ENCODE measurements around the gene GCC2. TPM values are rescaled to one million over a fixed set of nuclear protein-coding genes. Genes with fewer than 3 reads are reported as not detected.
A peak's percentile ranks its signal among the peaks of the same experiment; 100 is the strongest.
"Not testable (repeated sequence)": the region's sequence is repeated elsewhere in the genome, so short reads cannot be mapped to it uniquely, and the experiment has no call there.

The GCC2 gene
- total RNA-seq, 4 donors from 2014 or later = 36.6 to 57.7 (median 43.0) TPM

- Histone ChIP-seq H3K9me3 (no peaks in the 10 kb centered on the region), H3K27ac (no peak overlapping the region), H3K4me3 (no peak overlapping the region), H3K4me1 (no peaks in the 10 kb centered on the region), H3K36me3 (peaks cover 0 to 60% (median 12%) of the 10 kb centered on the region in 3 donors), H3K27me3 (no peaks in the 10 kb centered on the region)
- no peak for DNase-seq (ENCODE audit: low spot score in 2 of 2)
- TF ChIP-seq POLR2A (IDR thresholded peaks at IDR 0.05) = no peak
- no peak for TF ChIP-seq CTCF (IDR thresholded peaks at IDR 0.05)
- no peak for TF ChIP-seq EP300 (IDR thresholded peaks at IDR 0.05)
These were observed 42.8 kb downstream of the GCC2 start for GRCh38 chr2:108491848-108492247.

DNA sequence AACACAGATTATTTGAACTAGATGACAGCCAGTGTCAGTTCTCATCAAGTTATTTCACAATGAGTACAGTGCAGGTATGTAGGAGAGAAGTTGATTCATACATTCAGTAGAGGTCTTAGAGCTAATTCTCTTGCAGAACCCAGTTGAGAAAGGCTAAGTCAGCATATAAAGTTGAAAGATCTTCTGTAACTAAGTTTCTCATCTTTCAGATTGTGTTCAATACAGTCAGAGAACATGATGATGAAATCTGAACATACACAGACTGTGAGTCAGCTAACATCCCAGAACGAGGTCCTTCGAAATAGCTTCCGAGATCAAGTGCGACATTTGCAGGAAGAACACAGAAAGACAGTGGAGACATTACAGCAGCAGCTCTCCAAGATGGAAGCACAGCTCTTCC is 43.4 kb downstream of the GCC2 start:
- Histone ChIP-seq H3K4me1 (no peaks in the 10 kb centered on the region), H3K27ac (no peak overlapping the region), H3K4me3 (no peak overlapping the region), H3K27me3 (no peaks in the 10 kb centered on the region), H3K36me3 (peaks cover 0 to 61% (median 12%) of the 10 kb centered on the region in 3 donors), H3K9me3 (no peaks in the 10 kb centered on the region)
- 80 to 84% methylated on average over 4 of the region's 4 CpGs for WGBS, 2 donors
- no peak for DNase-seq (ENCODE audit: low spot score in 2 of 2)
- no peak for TF ChIP-seq EP300 (IDR thresholded peaks at IDR 0.05)
- no peak for TF ChIP-seq CTCF (IDR thresholded peaks at IDR 0.05)
- TF ChIP-seq POLR2A (IDR thresholded peaks at IDR 0.05) = no peak

GRCh38 chr2:108496167-108496566 is 47.2 kb downstream of the GCC2 start:
- H3K27me3 ChIP-seq; H3K4me3 ChIP-seq; H3K9me3 ChIP-seq; H3K27ac ChIP-seq; DNase-seq (ENCODE audit: low spot score in 2 of 2); H3K4me1 ChIP-seq: not testable (repeated sequence)
- H3K36me3 ChIP-seq = peaks cover 0 to 59% (median 12%) of the 10 kb centered on the region in 3 donors
- 89% methylated on average over 2 of the region's 3 CpGs; no CpG with 5 or more reads in 1 of the 2 donors for WGBS, 2 donors

DNA sequence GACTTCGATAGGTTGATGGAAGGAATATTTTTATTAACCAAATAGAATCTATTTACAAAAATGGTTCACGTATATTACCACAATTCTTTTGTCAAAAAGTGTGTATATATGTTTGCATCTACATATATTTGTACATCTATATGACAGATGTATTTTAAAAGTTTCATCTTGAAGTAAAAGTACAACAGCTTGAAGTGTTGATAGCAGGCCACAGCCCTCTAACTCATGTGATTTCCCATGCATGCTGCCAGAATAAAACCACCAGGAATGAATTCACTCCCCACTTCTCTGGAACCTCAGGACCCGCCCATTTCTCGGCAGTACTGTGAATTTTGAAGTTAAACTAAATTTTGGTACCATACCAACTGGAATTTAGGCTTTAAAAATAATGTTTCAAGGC is 58.6 kb downstream of the GCC2 start:
- Histone ChIP-seq H3K36me3 (peaks cover 0 to 33% (median 0%) of the 10 kb centered on the region in 3 donors), H3K27ac (peak overlapping the region in 1 of 4 donors; percentile 56)
- H3K4me1 ChIP-seq; H3K9me3 ChIP-seq; H3K4me3 ChIP-seq; H3K27me3 ChIP-seq; DNase-seq (ENCODE audit: low spot score in 2 of 2): not testable (repeated sequence)
- 79 to 92% methylated on average over 4 of the region's 4 CpGs for WGBS, 2 donors

GRCh38 chr2:108512431-108512830 is 63.4 kb downstream of the GCC2 start:
- not testable (repeated sequence) for H3K4me3 ChIP-seq; H3K27me3 ChIP-seq; H3K9me3 ChIP-seq; DNase-seq (ENCODE audit: low spot score in 2 of 2); H3K4me1 ChIP-seq; H3K36me3 ChIP-seq
- peak overlapping the region in 1 of 4 donors; percentile 54 for H3K27ac ChIP-seq
- 24 to 28% methylated on average over 3 of the region's 3 CpGs for WGBS, 2 donors

GRCh38 chr2:108514478-108514877 is 65.5 kb downstream of the GCC2 start:
- H3K27me3 ChIP-seq; H3K4me1 ChIP-seq; H3K36me3 ChIP-seq; H3K4me3 ChIP-seq; DNase-seq (ENCODE audit: low spot score in 2 of 2): not testable (repeated sequence)
- Histone ChIP-seq H3K9me3 (peaks cover 0 to 17% (median under 1%) of the 10 kb centered on the region in 4 donors), H3K27ac (peak overlapping the region in 1 of 4 donors; percentile 43)
- 22 to 25% methylated on average over 2 of the region's 2 CpGs for WGBS, 2 donors

- DNase-seq (ENCODE audit: low spot score in 2 of 2); H3K9me3 ChIP-seq; H3K27ac ChIP-seq; H3K27me3 ChIP-seq; H3K4me3 ChIP-seq; H3K4me1 ChIP-seq; H3K36me3 ChIP-seq: not testable (repeated sequence)
- WGBS, 2 donors = 99% methylated on average over 6 of the region's 6 CpGs; no CpG with 5 or more reads in 1 of the 2 donors
These were observed 75.7 kb downstream of the GCC2 start for GRCh38 chr2:108524688-108525087.

GRCh38 chr2:108525258-108525657 is 76.3 kb downstream of the GCC2 start:
- not testable (repeated sequence) for H3K27me3 ChIP-seq; H3K9me3 ChIP-seq; H3K4me1 ChIP-seq; H3K36me3 ChIP-seq; DNase-seq (ENCODE audit: low spot score in 2 of 2); H3K27ac ChIP-seq; H3K4me3 ChIP-seq

Data from tibial nerve (tissue), 4 donors.